Fibroblast of pulmonary artery (primary cell): ENCODE results near the gene LCAT.

ENCODE experiments used
- DNase-seq: peaks from one replicate; pipeline ENCODE4 v3.0.0-alpha.2; 2010; ENCODE audit warnings: low read depth
- H3K4me3 ChIP-seq: replicated peaks from 2 replicates; pipeline ENCODE4 v1.5.1; 2011; ENCODE audit warnings: low read depth, mild to moderate bottlenecking, control low read depth, low read length, moderate library complexity
- TF ChIP-seq, protein P1 (sequence below): IDR thresholded peaks from 2 replicates; pipeline ENCODE4 v1.5.1; 2011; ENCODE audit warnings: mild to moderate bottlenecking, control low read depth, low read length, inconsistent platforms; ENCODE audit errors: missing control alignments

The LCAT gene

DNA sequence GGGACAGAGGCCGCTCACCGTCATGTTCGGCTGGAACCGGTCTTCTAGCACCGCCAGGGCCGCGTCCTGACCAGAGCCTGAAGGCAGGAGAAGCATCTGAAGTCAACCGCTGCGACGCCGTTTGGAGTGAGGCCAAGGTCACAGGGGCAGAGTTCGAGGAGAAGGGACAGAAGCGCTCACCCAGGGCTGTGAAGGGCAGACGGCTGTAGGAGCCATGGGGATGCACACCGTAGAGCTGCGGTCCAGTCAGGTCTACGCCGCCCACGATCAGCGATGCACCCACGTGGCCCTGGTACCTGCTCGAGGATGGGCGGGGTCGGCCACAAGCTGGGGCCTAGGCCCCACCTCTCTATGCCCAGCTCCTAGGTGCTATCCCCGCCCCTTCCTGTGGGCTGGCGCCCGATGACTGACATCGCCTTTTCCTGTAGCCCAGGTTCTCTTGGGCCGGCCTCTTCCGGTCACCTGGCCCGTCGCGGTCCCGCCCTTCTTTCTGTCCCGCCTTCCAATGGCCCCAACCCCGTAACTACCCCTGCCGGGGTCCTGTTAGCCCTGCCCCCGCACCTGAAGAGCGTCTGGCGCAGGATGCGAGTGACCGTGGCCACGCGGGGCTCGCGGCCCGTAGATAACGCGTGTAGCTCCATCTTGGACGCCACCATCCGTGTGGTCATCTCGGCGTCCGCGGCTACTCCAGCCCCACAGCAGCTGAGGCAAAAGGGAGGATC, 8.4 kb downstream of the LCAT start:
- TF ChIP-seq, protein P1, sequence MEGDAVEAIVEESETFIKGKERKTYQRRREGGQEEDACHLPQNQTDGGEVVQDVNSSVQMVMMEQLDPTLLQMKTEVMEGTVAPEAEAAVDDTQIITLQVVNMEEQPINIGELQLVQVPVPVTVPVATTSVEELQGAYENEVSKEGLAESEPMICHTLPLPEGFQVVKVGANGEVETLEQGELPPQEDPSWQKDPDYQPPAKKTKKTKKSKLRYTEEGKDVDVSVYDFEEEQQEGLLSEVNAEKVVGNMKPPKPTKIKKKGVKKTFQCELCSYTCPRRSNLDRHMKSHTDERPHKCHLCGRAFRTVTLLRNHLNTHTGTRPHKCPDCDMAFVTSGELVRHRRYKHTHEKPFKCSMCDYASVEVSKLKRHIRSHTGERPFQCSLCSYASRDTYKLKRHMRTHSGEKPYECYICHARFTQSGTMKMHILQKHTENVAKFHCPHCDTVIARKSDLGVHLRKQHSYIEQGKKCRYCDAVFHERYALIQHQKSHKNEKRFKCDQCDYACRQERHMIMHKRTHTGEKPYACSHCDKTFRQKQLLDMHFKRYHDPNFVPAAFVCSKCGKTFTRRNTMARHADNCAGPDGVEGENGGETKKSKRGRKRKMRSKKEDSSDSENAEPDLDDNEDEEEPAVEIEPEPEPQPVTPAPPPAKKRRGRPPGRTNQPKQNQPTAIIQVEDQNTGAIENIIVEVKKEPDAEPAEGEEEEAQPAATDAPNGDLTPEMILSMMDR = no peak
- peak overlapping the region; percentile 95 for H3K4me3 ChIP-seq
- DNase-seq = peak; percentile 90

DNA sequence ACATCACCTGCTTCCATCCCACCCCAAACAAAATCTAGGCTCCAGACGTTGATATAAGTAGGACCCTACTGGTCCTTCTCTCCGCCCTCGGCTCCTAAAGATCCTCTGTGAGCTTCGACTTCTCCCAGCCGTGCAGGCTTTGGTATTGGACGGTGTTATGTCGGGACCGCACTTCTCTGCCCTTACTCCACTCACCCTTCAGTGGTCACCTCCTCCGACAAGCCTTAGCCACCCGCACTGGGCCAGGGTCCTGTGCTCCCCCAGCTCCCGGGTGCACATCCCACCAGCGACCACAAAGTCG, 8.9 kb downstream of the LCAT start:
- no peak for DNase-seq
- peak overlapping the region; percentile 95 for H3K4me3 ChIP-seq
- TF ChIP-seq, protein P1 = no peak

DNA sequence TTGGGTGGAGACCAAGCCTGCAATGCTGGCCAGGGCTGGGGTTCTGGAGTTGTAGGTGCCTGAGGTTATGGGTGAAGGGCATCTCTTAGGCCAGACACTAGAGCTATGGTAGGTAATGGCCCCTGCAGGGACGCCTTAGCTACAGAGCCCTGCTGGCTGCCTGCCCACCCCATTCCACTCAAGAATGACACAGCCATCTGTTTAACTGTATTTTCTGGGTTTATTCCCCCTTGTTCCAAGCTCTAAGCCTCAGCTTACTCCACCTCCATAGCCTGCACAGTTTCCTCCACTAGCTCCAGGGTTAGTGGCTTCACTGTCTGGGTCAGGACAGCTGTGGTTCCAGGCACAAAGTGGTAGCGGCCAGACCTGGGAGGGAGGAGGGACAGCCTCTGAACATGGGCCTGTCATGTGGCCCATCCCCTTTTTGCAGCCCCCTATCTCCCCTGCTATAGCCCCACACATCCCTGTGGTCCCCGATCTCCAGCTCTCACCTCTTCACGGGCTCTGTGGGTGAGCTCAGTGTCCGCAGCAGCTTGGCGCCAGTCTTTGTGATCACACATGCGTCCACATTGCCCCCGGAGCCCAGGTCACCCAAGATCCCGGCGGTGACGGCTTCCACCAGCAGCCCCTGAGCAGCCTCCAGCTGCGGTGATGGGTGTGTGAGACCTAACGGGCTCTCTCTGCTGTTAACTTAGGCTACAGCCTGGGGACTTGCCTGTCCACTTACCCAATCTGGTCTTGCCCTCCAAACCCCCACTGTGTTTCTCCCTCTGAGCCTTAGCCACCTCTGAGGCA, 9.4 kb downstream of the LCAT start:
- no peak for DNase-seq
- TF ChIP-seq, protein P1 = no peak
- H3K4me3 ChIP-seq = peak overlapping the region; percentile 95

DNA sequence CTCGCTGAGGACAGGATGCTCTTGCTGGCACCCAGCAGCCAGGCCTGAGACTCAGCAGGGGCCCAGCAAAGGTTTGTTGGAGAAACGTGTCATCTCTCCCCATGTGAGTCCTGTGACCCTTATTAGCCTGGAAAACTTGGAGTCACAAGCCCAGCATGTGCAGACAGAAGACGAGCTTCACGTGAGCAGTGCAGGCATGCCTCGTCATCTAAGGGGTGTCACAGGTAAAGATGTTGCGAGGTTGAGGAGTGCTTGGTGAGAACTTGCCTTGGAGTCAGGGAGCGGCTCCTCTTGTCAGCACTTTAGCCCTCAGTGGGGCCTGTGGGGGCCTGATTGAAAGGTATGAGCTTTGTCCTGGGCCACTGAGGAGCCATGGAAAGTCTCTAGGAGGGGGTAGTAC, 10.1 kb downstream of the LCAT start:
- DNase-seq = no peak
- H3K4me3 ChIP-seq = no peak overlapping the region
- TF ChIP-seq, protein P1 = no peak

DNA sequence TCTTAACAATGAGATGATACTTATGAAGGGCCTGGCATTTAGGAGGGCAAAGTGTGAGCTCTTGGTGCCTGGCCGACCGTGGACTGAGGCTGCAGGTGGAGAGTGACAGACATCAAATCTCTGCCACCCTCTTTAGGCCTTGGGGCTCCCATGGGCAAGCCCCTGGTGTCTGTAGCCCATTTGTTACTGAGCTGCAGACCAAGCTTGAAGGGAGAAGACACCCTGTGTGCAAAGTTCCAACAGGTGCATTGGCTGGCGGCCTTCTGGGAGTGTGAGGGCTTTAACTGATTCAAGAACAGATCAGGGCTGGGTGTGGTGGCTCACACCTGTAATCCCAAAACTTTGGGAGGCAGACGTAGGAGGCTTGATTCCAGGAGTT, 11.5 kb downstream of the LCAT start:
- no peak overlapping the region for H3K4me3 ChIP-seq
- no peak for DNase-seq
- TF ChIP-seq, protein P1 = no peak

DNA sequence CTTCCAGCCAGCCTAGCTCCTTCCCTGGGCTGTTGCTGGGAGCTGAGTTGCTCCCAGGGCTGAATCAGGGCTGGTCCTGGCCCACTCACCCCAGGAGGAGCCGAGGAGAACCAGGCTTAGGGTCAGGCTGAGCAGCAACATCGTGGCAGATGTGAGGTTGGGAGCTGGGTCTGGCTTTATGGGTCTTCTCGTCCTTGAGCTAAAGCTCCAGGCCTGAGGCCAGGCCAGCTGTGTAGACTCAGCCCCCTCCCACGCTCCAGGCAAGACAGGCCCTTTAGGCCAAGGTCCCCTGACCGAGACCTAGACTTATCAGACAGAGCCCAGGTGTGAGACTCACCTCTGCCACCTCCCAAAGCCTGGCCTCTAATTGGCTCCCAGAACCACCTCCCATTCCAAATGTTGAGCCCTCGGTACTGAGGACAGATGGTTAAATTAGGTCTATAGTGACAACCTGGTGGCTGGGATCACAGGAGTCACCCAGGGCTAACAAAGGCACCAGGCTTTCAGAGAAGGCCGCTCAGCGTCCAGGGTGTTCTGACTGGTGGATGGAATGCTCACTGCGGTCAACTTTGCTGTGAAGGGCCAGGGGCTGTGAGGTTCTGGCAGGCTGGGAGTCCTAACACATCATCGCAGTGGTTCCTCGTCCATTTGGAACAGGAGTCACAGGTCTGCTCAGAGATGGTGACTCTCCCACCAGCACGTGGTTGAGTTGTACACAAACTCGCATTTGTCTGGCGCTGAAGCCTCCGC, 12.0 kb downstream of the LCAT start, which contains the start of gene CTRL:
TSS of gene CTRL (minus strand) at position 151 of the 750 bp plus-strand sequence. CDS start at position 141, 10 bp downstream.
- no peak for DNase-seq
- H3K4me3 ChIP-seq = no peak within 1 kb of the TSS
- TF ChIP-seq, protein P1 = peak; percentile 13
